ENCODE results near the gene FCN2. TPM values are rescaled to one million over a fixed set of nuclear protein-coding genes. Genes with fewer than 3 reads are reported as not detected.

Gene FCN2
- total and polyA plus RNA-seq, 2 of the 4 experiments (the other 2 are of a cell fraction), result not detected

- H3K79me1 ChIP-seq (ENCODE audit: low read depth in 1 of 2, low read length in 2 of 2), result no peaks in the 10 kb centered on the region
- H3K36me3 ChIP-seq (ENCODE audit: control insufficient read depth, insufficient read depth, low read length), result no peaks in the 10 kb centered on the region
- H2AK9ac ChIP-seq (replicated peaks; ENCODE audit: low read depth, low read length, poor library complexity), result no peak overlapping the region
- CTCF ChIA-PET, result interaction anchor here (1.1 to 1.4 kb wide), 2 partner anchors 11 to 14 kb away, joined by 3 to 5 read pairs; no protein-coding TSS in a partner anchor
- no peak overlapping the region for H2AK5ac ChIP-seq (ENCODE audit: low read depth, low read length)
- in situ Hi-C loops (cut with MboI; ENCODE audit: low sequenced_read_pairs), result no loop called here
- no peak overlapping the region for H2BK20ac ChIP-seq (ENCODE audit: low read depth, low read length)
- no peaks in the 10 kb centered on the region for H3K9me3 ChIP-seq (ENCODE audit: control insufficient read depth, insufficient read depth, low read length)
- intact Hi-C loops (cut with micrococcal nuclease), result no loop called here
- no peak overlapping the region for H3K4me2 ChIP-seq (ENCODE audit: low read depth, low read length)
- BruUV-seq (replicated peaks), result no TSS peak
- H3K9ac ChIP-seq (ENCODE audit: low read depth, low read length), result no peak overlapping the region
- TF ChIP-seq CEBPB (IDR thresholded peaks at IDR 0.05; ENCODE audit: low read depth, low read length) (no peak), FOS (IDR thresholded peaks at IDR 0.05; ENCODE audit: low read depth, low read length) (no peak), RAD21 (IDR thresholded peaks at IDR 0.05; ENCODE audit: low read length) (no peak), ELK1 (IDR thresholded peaks at IDR 0.05; ENCODE audit: borderline replicate concordance, low read depth, low read length) (no peak)
- no peak overlapping the region for H3K27ac ChIP-seq (ENCODE audit: insufficient read depth, low read length)
- H3K27me3 ChIP-seq (ENCODE audit: control insufficient read depth, insufficient read depth, low read length), result peaks cover 41% of the 10 kb centered on the region
- H4K91ac ChIP-seq (ENCODE audit: insufficient read depth, low read depth, low read length), result no peak overlapping the region
- no peak overlapping the region for H4K8ac ChIP-seq (ENCODE audit: low read depth in 2 of 2, low read length in 2 of 2)
- H3K23ac ChIP-seq (ENCODE audit: low read depth, low read length), result no peak overlapping the region
- H3K56ac ChIP-seq (ENCODE audit: extremely low read depth, insufficient read depth, low read length), result no peak overlapping the region
- 50% methylated on average over 2 of the region's 14 CpGs; no CpG with 5 or more reads in 1 of the 2 experiments for WGBS, 2 experiments (ENCODE audit: extremely low coverage in 2 of 2, insufficient read length in 1 of 2)
- no peak overlapping the region for H3K4ac ChIP-seq (ENCODE audit: low read depth, low read length)
- H2BK15ac ChIP-seq (ENCODE audit: low read depth, low read length), result no peak overlapping the region
- H4K5ac ChIP-seq (ENCODE audit: low read depth, low read length), result no peak overlapping the region
- POLR2A ChIA-PET (ENCODE audit: unreplicated experiment), result no interaction called here
- H3K4me1 ChIP-seq (ENCODE audit: control insufficient read depth, insufficient read depth, low read length), result no peaks in the 10 kb centered on the region
- H3K9me1 ChIP-seq (ENCODE audit: insufficient read depth, low read length), result no peaks in the 10 kb centered on the region
- H2BK5ac ChIP-seq (ENCODE audit: low read depth, low read length, poor library complexity, severe bottlenecking), result no peak overlapping the region
- no peaks in the 10 kb centered on the region for H4K20me1 ChIP-seq (ENCODE audit: insufficient read depth, low read length)
- H3K18ac ChIP-seq (ENCODE audit: low read depth, low read length), result no peak overlapping the region
- DNase-seq (no peak), ATAC-seq (ENCODE audit: low read depth) (no peak)
- H3K4me3 ChIP-seq (ENCODE audit: insufficient read depth, low read depth, low read length), result no peak overlapping the region
- no peak overlapping the region for H3K14ac ChIP-seq (replicated peaks; ENCODE audit: low read depth, low read length)
- dilution Hi-C loops (cut with HindIII; ENCODE audit: low sequenced_read_pairs, unreplicated experiment), result no loop called here
- peak overlapping the region; percentile 7 for H2AFZ ChIP-seq (replicated peaks; ENCODE audit: low read length, poor library complexity)
- H2BK120ac ChIP-seq (ENCODE audit: low read depth, low read length), result no peak overlapping the region
These were observed 8.1 kb downstream of the FCN2 start for GRCh38 chr9:134888603-134889190.

Data from IMR-90 (cell line).